ENCODE measurements around the gene SEC14L6.
A peak's percentile ranks its signal among the peaks of the same experiment; 100 is the strongest.

Gene SEC14L6

GRCh38 chr22:30495041-30495784 lies 51.3 kb downstream of the SEC14L6 start:
- no peak for DNase-seq (ENCODE audit: low read depth in 2 of 2)

- DNase-seq (ENCODE audit: low read depth in 2 of 2) = no peak
Observed at GRCh38 chr22:30492144-30492543, 54.4 kb downstream of the SEC14L6 start.

- no peak for DNase-seq (ENCODE audit: low read depth in 2 of 2)
Observed at GRCh38 chr22:30491381-30491780, 55.2 kb downstream of the SEC14L6 start.

GRCh38 chr22:30490399-30490798 lies 56.1 kb downstream of the SEC14L6 start:
- no peak for DNase-seq (ENCODE audit: low read depth in 2 of 2)

- DNase-seq (ENCODE audit: low read depth in 2 of 2) = no peak
Observed at GRCh38 chr22:30488121-30488520, 58.4 kb downstream of the SEC14L6 start.

GRCh38 chr22:30486661-30487115 lies 59.9 kb downstream of the SEC14L6 start:
- no peak for DNase-seq (ENCODE audit: low read depth in 2 of 2)

GRCh38 chr22:30486118-30486517 lies 60.4 kb downstream of the SEC14L6 start:
- DNase-seq (ENCODE audit: low read depth in 2 of 2) = no peak

GRCh38 chr22:30485362-30485988 lies 61.1 kb downstream of the SEC14L6 start:
- DNase-seq (ENCODE audit: low read depth in 2 of 2) = peak; percentile 47 to 57

- no peak for DNase-seq (ENCODE audit: low read depth in 2 of 2)
Observed at GRCh38 chr22:30483169-30483568, 63.4 kb downstream of the SEC14L6 start.

GRCh38 chr22:30481711-30482110 lies 64.8 kb downstream of the SEC14L6 start:
- no peak for DNase-seq (ENCODE audit: low read depth in 2 of 2)

- no peak for DNase-seq (ENCODE audit: low read depth in 2 of 2)
Observed at GRCh38 chr22:30479981-30480380, 66.6 kb downstream of the SEC14L6 start.

GRCh38 chr22:30474683-30475424 lies 71.7 kb downstream of the SEC14L6 start:
- no peak for DNase-seq (ENCODE audit: low read depth in 2 of 2)

- no peak for DNase-seq (ENCODE audit: low read depth in 2 of 2)
Observed at GRCh38 chr22:30474121-30474520, 72.4 kb downstream of the SEC14L6 start.

- DNase-seq (ENCODE audit: low read depth in 2 of 2) = no peak
Observed at GRCh38 chr22:30472994-30473720, 73.4 kb downstream of the SEC14L6 start.
